ENCODE measurements around the gene F11R. TPM values are rescaled to one million over a fixed set of nuclear protein-coding genes. Genes with fewer than 3 reads are reported as not detected.
A peak's percentile ranks its signal among the peaks of the same experiment; 100 is the strongest.

Gene F11R
- total and polyA plus RNA-seq, 2 of the 13 experiments (the other 11 are each of a cell fraction or from before 2014, with no cell fraction given): 95.8 to 105 TPM

DNA sequence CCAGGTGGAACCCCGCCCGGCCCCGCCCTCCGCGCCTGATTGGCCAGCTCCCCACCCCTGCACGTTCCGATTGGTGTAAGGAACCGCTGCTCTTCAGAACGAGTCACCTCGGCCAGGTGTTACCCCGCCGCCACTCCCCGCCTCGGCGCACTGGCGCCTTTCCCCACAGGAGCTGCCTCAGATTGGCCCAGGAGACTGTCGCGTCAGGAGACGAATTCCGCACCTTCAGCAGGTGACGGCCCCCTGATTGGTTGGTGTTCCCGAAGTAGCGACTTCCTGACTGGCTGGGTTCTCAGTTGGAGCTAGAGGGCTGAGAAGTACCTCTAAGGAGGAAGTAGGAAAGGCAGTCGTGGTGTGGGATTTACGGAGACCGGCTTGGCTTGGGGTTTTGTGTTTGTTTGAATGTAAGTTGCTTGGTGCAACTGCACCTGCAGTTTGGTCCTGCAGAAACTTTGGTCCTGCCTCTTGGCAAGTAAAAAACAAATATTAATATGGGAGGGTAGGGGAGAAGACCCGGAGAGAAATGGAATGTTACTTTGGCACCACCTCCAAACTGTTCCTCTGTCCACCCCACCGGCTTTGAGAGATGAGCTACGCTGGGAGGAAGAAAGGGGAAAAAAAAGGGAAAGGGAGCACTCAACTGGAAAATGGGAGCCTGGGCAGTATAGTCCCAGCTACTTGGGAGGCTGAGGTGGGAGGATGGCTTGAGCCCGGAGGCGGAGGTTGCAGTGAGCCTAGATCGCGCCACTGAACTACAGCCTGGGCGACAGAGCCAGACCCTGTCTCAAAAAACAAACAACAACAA, 415 bp upstream of the F11R start (continued):
- TF ChIP-seq CREB3 (CRISPR knock-in tag; IDR thresholded peaks at IDR 0.05) (peak; percentile 75; the same call in 1 of the 2 replicates), ZNF629 (CRISPR knock-in tag; conservative IDR thresholded peaks at IDR 0.05) (0 out of 2 replicates have a peak, but pooled peaks have one; percentile 31), MZF1 (CRISPR knock-in tag; IDR thresholded peaks at IDR 0.05; ENCODE audit: borderline replicate concordance) (no peak), PLRG1 (conservative IDR thresholded peaks at IDR 0.05) (no peak), ZNF20 (CRISPR knock-in tag; IDR thresholded peaks at IDR 0.05) (no peak), ZNF589 (CRISPR knock-in tag; conservative IDR thresholded peaks at IDR 0.05) (no peak), CREB1 (IDR thresholded peaks at IDR 0.05) (peak; percentile 73), CREB1 (CRISPR knock-in tag; IDR thresholded peaks at IDR 0.05) (peak; percentile 91), ETV5 (CRISPR knock-in tag; IDR thresholded peaks at IDR 0.05; ENCODE audit: borderline replicate concordance) (0 out of 2 replicates have a peak, but pooled peaks have one; percentile 7), SUZ12 (IDR thresholded peaks at IDR 0.05; ENCODE audit: low read depth, low read length) (no peak), MAF1 (CRISPR knock-in tag; IDR thresholded peaks at IDR 0.05; ENCODE audit: borderline replicate concordance) (0 out of 2 replicates have a peak, but pooled peaks have one; percentile 36), ZNF253 (CRISPR knock-in tag; IDR thresholded peaks at IDR 0.05; ENCODE audit: borderline replicate concordance) (no peak), YEATS4 (CRISPR knock-in tag; IDR thresholded peaks at IDR 0.05; ENCODE audit: borderline replicate concordance) (peak; percentile 63), ZNF3 (CRISPR knock-in tag; IDR thresholded peaks at IDR 0.05) (no peak), MAX (IDR thresholded peaks at IDR 0.05) (peak; percentile 70; the same call in 1 of the 2 replicates), POGZ (CRISPR knock-in tag; IDR thresholded peaks at IDR 0.05) (0 out of 2 replicates have a peak, but pooled peaks have one; percentile 24), PLSCR1 (CRISPR knock-in tag; IDR thresholded peaks at IDR 0.05; ENCODE audit: borderline replicate concordance) (no peak), U2AF1 (optimal IDR thresholded peaks at IDR 0.05; ENCODE audit: low read depth, low read length) (peak; percentile 38), GZF1 (CRISPR knock-in tag; IDR thresholded peaks at IDR 0.05) (no peak), ATF7 (IDR thresholded peaks at IDR 0.05) (no peak), ATF7 (CRISPR knock-in tag; IDR thresholded peaks at IDR 0.05) (0 out of 2 replicates have a peak, but pooled peaks have one; percentile 5), ZNF232 (CRISPR knock-in tag; IDR thresholded peaks at IDR 0.05; ENCODE audit: borderline replicate concordance) (0 out of 2 replicates have a peak, but pooled peaks have one; percentile 38), KDM2A (CRISPR knock-in tag; IDR thresholded peaks at IDR 0.05; ENCODE audit: borderline replicate concordance, low read depth) (no peak; the same call in 1 of the 2 replicates), ZNF556 (CRISPR knock-in tag; IDR thresholded peaks at IDR 0.05; ENCODE audit: borderline replicate concordance) (no peak), ZMAT3 (CRISPR knock-in tag; conservative IDR thresholded peaks at IDR 0.05) (no peak), HMGXB4 (CRISPR knock-in tag; IDR thresholded peaks at IDR 0.05; ENCODE audit: borderline replicate concordance in 1 of 2, low read depth in 1 of 2) (peak in 1 of 2 experiments; percentile 7; a peak in 1 of 4 replicates)

Data from HepG2 (cell line).